GM12878 (cell line): ENCODE results near the gene CSH1. TPM values are rescaled to one million over a fixed set of nuclear protein-coding genes. Genes with fewer than 3 reads are reported as not detected.
"Not testable (repeated sequence)": the region's sequence is repeated elsewhere in the genome, so short reads cannot be mapped to it uniquely, and the experiment has no call there.

ENCODE experiments used
- ATAC-seq: fragments of 200-7000 bp; cut with Tn5 transposase; 3 replicates; pipeline ENCODE4 v1.9.1; 2020; ENCODE audit warnings: mild to moderate bottlenecking, moderate library complexity
- BruUV-seq: library from RNA; stranded (reverse); fragments of 400-500 nt; replicated peaks from 2 replicates; lab custom pipeline; 2021; lab: Mats Ljungman, UMichigan
- CTCF ChIA-PET: fragments of 300-600 bp; sonication (Branson Sonifier 250); formaldehyde crosslinking; extraction: SDS; loops from one replicate; lab custom pipeline; 2021; ENCODE audit warnings: inconsistent platforms; lab: Yijun Ruan, JAX
- POLR2A ChIA-PET: fragments of 350-600 bp; formaldehyde crosslinking; extraction: SDS; loops from one replicate; lab custom pipeline; 2021; ENCODE audit warnings: inconsistent platforms; lab: Charles Lee
- RAD21 ChIA-PET: fragments of 300-600 bp; sonication (Branson Sonifier 250); formaldehyde crosslinking; loops from one replicate; lab custom pipeline; 2023; ENCODE audit warnings: antibody characterized with exemption; ENCODE audit not compliant: unreplicated experiment; lab: Charles Lee
- SMC1A ChIA-PET: fragments of 300-600 bp; sonication (Branson Sonifier 250); formaldehyde crosslinking; loops from one replicate; lab custom pipeline; 2023; ENCODE audit not compliant: unreplicated experiment, uncharacterized antibody; lab: Charles Lee
- DNase-seq: peaks from one replicate; pipeline ENCODE4 v3.0.0-alpha.2; 2011; ENCODE audit warnings: low read depth, low spot score
- FAIRE-seq: peaks from 3 replicates; lab custom pipeline; 2011; peaks lifted over from hg19 to GRCh38; lab: Jason Lieb, UNC
- H2AFZ ChIP-seq: 2 replicates; pipeline ENCODE4 v1.6.0; 2011; ENCODE audit warnings: low read depth, low read length, control low read depth; ENCODE audit not compliant: control insufficient read depth
- H3K27ac ChIP-seq: 2 replicates; pipeline ENCODE4 v1.5.1; 2011; ENCODE audit warnings: control low read depth; ENCODE audit not compliant: control insufficient read depth, insufficient read depth
- H3K27me3 ChIP-seq, 2 experiments: replicated peaks in 1 of 2; 2 replicates each; pipeline versions ENCODE4 v1.6.0 to v1.6.1; 2011; ENCODE audit warnings: low read length in 1 of 2; ENCODE audit not compliant: control insufficient read depth in 2 of 2, insufficient read depth in 2 of 2
- H3K36me3 ChIP-seq, 2 experiments: 2 replicates each; pipeline ENCODE4 v1.5.1; 2011; ENCODE audit warnings: low read length in 1 of 2; ENCODE audit not compliant: control insufficient read depth in 2 of 2, insufficient read depth in 2 of 2
- H3K4me1 ChIP-seq: 2 replicates; pipeline ENCODE4 v1.6.1; 2011; ENCODE audit warnings: mild to moderate bottlenecking, low read length, moderate library complexity, mixed read lengths; ENCODE audit not compliant: control insufficient read depth, insufficient read depth
- H3K4me2 ChIP-seq: 2 replicates; pipeline ENCODE4 v1.6.0; 2011; ENCODE audit warnings: control low read depth; ENCODE audit not compliant: control insufficient read depth, insufficient read depth
- H3K4me3 ChIP-seq: fragments of 200-600 bp; sonication (generic); 2 replicates; pipeline ENCODE4 v1.5.1; 2016
- H3K79me2 ChIP-seq: 2 replicates; pipeline ENCODE4 v1.6.0; 2011; ENCODE audit warnings: low read length; ENCODE audit not compliant: control insufficient read depth, insufficient read depth
- H3K9ac ChIP-seq: 2 replicates; pipeline ENCODE4 v1.8.0; 2011; ENCODE audit warnings: low read length, control low read depth, mixed read lengths; ENCODE audit not compliant: control insufficient read depth, insufficient read depth
- H3K9me3 ChIP-seq: replicated peaks from 3 replicates; pipeline ENCODE4 v1.5.1; 2011; ENCODE audit warnings: mild to moderate bottlenecking, low read length; ENCODE audit not compliant: control insufficient read depth, insufficient read depth
- H4K20me1 ChIP-seq: 2 replicates; pipeline ENCODE4 v1.6.0; 2011; ENCODE audit not compliant: control insufficient read depth, insufficient read depth
- MEF2B ChIP-seq: fragments of 450-650 bp; IDR thresholded peaks from 2 replicates; pipeline ENCODE4 v1.6.1; 2018; ENCODE audit warnings: mild to moderate bottlenecking, moderate library complexity; ENCODE audit not compliant: partially characterized antibody, poor library complexity, severe bottlenecking
- MLLT1 ChIP-seq: fragments of 450-650 bp; IDR thresholded peaks from 2 replicates; pipeline ENCODE4 v1.6.1; 2016; ENCODE audit warnings: mild to moderate bottlenecking
- WGBS: methylation state at CpG from one replicate; pipeline ENCODE4 v1.1.6; 2016; ENCODE audit warnings: low lambda C conversion rate; ENCODE audit not compliant: insufficient replicate concordance, insufficient coverage; ENCODE audit errors: missing lambda C conversion rate; 5-methylcytosine and 5-hydroxymethylcytosine counted together
- in situ Hi-C: fragments of 300-500 bp; cut with MboI; formaldehyde crosslinking; loops from 9 replicates; pipeline ENCODE4 v1.14.3; 2018; ENCODE audit warnings: mixed read lengths
- intact Hi-C: fragments of 100-400 bp; cut with micrococcal nuclease; formaldehyde crosslinking; loops from one replicate; pipeline ENCODE4 v1.14.2; 2022; ENCODE audit not compliant: unreplicated experiment
- polyA plus RNA-seq, 11 experiments: library from polyadenylated mRNA; depleted of rRNA in 4 of 11; unstranded in 6 of 11; stranded (reverse) in 5 of 11; fragments of >200 nt; fragmentation: Nextera tagmentation in 4 of 11; fragmentation: Illumina TruSeq in 1 of 11; extraction: Ambion mirVana in 4 of 11; extraction: Trizol in 1 of 11; gene quantifications; 1 replicate in 1 of 11; 2 replicates in 10 of 11; pipeline versions ENCODE4 v1.2.1 to v1.2.3, GENCODE V29; 2011 to 2016; ENCODE audit warnings: inconsistent platforms in 2 of 11, missing spikeins in 2 of 11, low read depth in 1 of 11
- total RNA-seq, 4 experiments: library from RNA; depleted of rRNA in 3 of 4; stranded (reverse); fragments of >200 nt in 3 of 4; fragmentation: Illumina TruSeq in 1 of 4; extraction: Trizol in 1 of 4; gene quantifications; 2 replicates each; pipeline versions ENCODE4 v1.2.1 to v1.2.3, GENCODE V29; 2013 to 2021

CSH1 gene
- total and polyA plus RNA-seq, 10 of the 15 experiments (the other 5 are each of a cell fraction or from before 2014, with no cell fraction given) = not detected

GRCh38 chr17:63920779-63921178 is 24.4 kb upstream of the CSH1 start:
- H3K4me3 ChIP-seq, H3K4me2 ChIP-seq, H3K9me3 ChIP-seq, H3K27ac ChIP-seq, H3K27me3 ChIP-seq, intact Hi-C loops, BruUV-seq, H3K9ac ChIP-seq, H2AFZ ChIP-seq, H4K20me1 ChIP-seq, H3K36me3 ChIP-seq, H3K79me2 ChIP-seq, FAIRE-seq, DNase-seq: not testable (repeated sequence)
- ChIA-PET POLR2A (interaction anchor here (2.7 to 2.8 kb wide), 2 partner anchors 11 to 26 kb away, joined by 20 to 22 read pairs; partner anchors contain the start of gene CD79B), SMC1A (interaction anchor here (0.8 to 14.0 kb wide), 13 partner anchors 11 to 212 kb away, joined by 3 to 248 read pairs (median 30); partner anchors contain the start of genes CD79B and ICAM2), CTCF (interaction anchor here (1.5 to 17.4 kb wide), 10 partner anchors 9 to 212 kb away, joined by 3 to 481 read pairs (median 82); partner anchors contain the start of genes CD79B, ERN1 and ICAM2), RAD21 (interaction anchor here (1.0 to 9.2 kb wide), 11 partner anchors 13 to 212 kb away, joined by 3 to 288 read pairs (median 35); partner anchors contain the start of genes CD79B, ERN1 and ICAM2)
- 35% methylated on average over 5 of the region's 5 CpGs for WGBS
- in situ Hi-C loops = loop anchor here (5.0 kb wide), 2 partner anchors 102 to 212 kb away; partner anchors contain the start of genes ERN1 and ICAM2
- TF ChIP-seq MEF2B (peak; percentile 43), MLLT1 (peak; percentile 82)
- ATAC-seq = peak; percentile 5; the same call in 1 of the 3 replicates
- H3K4me1 ChIP-seq = peaks cover 19% of the 10 kb centered on the region

- H3K9me3 ChIP-seq, H3K27me3 ChIP-seq, H3K9ac ChIP-seq, intact Hi-C loops, H3K27ac ChIP-seq, BruUV-seq, H3K79me2 ChIP-seq, ATAC-seq, DNase-seq, H3K36me3 ChIP-seq, H4K20me1 ChIP-seq, FAIRE-seq, H3K4me2 ChIP-seq, H2AFZ ChIP-seq, H3K4me3 ChIP-seq: not testable (repeated sequence)
- ChIA-PET SMC1A (interaction anchor here (0.6 to 14.0 kb wide), 23 partner anchors 12 to 225 kb away, joined by 3 to 248 read pairs (median 5); partner anchors contain the start of genes CD79B and ICAM2), CTCF (interaction anchor here (0.5 to 17.4 kb wide), 39 partner anchors 8 to 360 kb away, joined by 3 to 481 read pairs (median 5); partner anchors contain the start of genes CD79B, ERN1 and ICAM2), POLR2A (interaction anchor here (0.6 to 2.8 kb wide), 10 partner anchors 12 to 547 kb away, joined by 3 to 22 read pairs (median 4); partner anchors contain the start of gene CD79B), RAD21 (interaction anchor here (0.9 to 9.2 kb wide), 18 partner anchors 9 to 212 kb away, joined by 3 to 288 read pairs (median 11); partner anchors contain the start of genes CD79B, ERN1 and ICAM2)
- peaks cover 16% of the 10 kb centered on the region for H3K4me1 ChIP-seq
- 50% methylated on average over 6 of the region's 6 CpGs for WGBS
- in situ Hi-C loops = loop anchor here (5.0 kb wide), 2 partner anchors 102 to 212 kb away; partner anchors contain the start of genes ERN1 and ICAM2
Observed at GRCh38 chr17:63920050-63920449, 23.7 kb upstream of the CSH1 start.
